ENCODE results near the gene GRB2. TPM values are rescaled to one million over a fixed set of nuclear protein-coding genes. Genes with fewer than 3 reads are reported as not detected.
A peak's percentile ranks its signal among the peaks of the same experiment; 100 is the strongest.

GRB2 gene
- total RNA-seq, 2 experiments from 2014 or later = 166 to 178 TPM

GRCh38 chr17:75411328-75412067 is 6.0 kb upstream of the GRB2 start:
- no peak overlapping the region for H3K4me3 Mint-ChIP-seq
- POLR2A ChIA-PET = interaction anchor here (0.6 to 1.5 kb wide), 3 partner anchors 122 to 150 kb away, joined by 4 to 9 read pairs (median 5); partner anchors contain the start of genes GGA3, MRPS7 and SLC25A19
- no peaks in the 10 kb centered on the region for H3K9me3 Mint-ChIP-seq (ENCODE audit: insufficient read depth)
- peak; percentile 40 for ATAC-seq
- peak overlapping the region; percentile 66 for H3K27ac Mint-ChIP-seq
- H3K4me1 Mint-ChIP-seq (ENCODE audit: low read depth) = peaks cover 42% of the 10 kb centered on the region
- no peaks in the 10 kb centered on the region for H3K36me3 Mint-ChIP-seq (ENCODE audit: low read depth)
- DNase-seq = peak; percentile 42
- CTCF ChIA-PET = interaction anchor here (0.9 to 5.0 kb wide), 34 partner anchors 8 to 442 kb away, joined by 3 to 50 read pairs (median 7); partner anchors contain the start of genes GGA3, MIF4GD, MRPS7 and NUP85
- peaks cover 2% of the 10 kb centered on the region for H3K27me3 Mint-ChIP-seq (ENCODE audit: low read depth)

GRCh38 chr17:75410141-75410540 is 4.7 kb upstream of the GRB2 start:
- ATAC-seq (no peak), DNase-seq (no peak)
- POLR2A ChIA-PET = interaction anchor here (0.7 kb wide), 1 partner anchor 9 kb away, joined by 4 read pairs; no protein-coding TSS in a partner anchor
- Mint-ChIP-seq H3K4me1 (ENCODE audit: low read depth) (peaks cover 48% of the 10 kb centered on the region), H3K27ac (peak overlapping the region; percentile 59), H3K27me3 (ENCODE audit: low read depth) (peaks cover 2% of the 10 kb centered on the region), H3K4me3 (no peak overlapping the region), H3K36me3 (ENCODE audit: low read depth) (no peaks in the 10 kb centered on the region), H3K9me3 (ENCODE audit: insufficient read depth) (no peaks in the 10 kb centered on the region)
- CTCF ChIA-PET = interaction anchor here (3.4 to 5.0 kb wide), 2 partner anchors 88 to 139 kb away, joined by 19 to 50 read pairs; partner anchors contain the start of gene MIF4GD

GRCh38 chr17:75407655-75408352 is 2.3 kb upstream of the GRB2 start:
- Mint-ChIP-seq H3K9me3 (ENCODE audit: insufficient read depth) (no peaks in the 10 kb centered on the region), H3K4me1 (ENCODE audit: low read depth) (peaks cover 53% of the 10 kb centered on the region), H3K27me3 (ENCODE audit: low read depth) (no peaks in the 10 kb centered on the region), H3K36me3 (ENCODE audit: low read depth) (peaks cover 9% of the 10 kb centered on the region), H3K4me3 (no peak overlapping the region), H3K27ac (no peak overlapping the region)
- no peak for DNase-seq
- no peak for ATAC-seq
- CTCF ChIA-PET = interaction anchor here (0.9 to 3.6 kb wide), 3 partner anchors 85 to 137 kb away, joined by 4 to 21 read pairs (median 19); partner anchors contain the start of genes MIF4GD and TSEN54
- POLR2A ChIA-PET = no interaction called here

- H3K27me3 Mint-ChIP-seq (ENCODE audit: low read depth) = no peaks in the 10 kb centered on the region
- no peak for ATAC-seq
- peak overlapping the region; percentile 97 for H3K4me3 Mint-ChIP-seq
- ChIA-PET POLR2A (interaction anchor here (0.6 to 2.6 kb wide), 17 partner anchors 9 to 144 kb away, joined by 3 to 14 read pairs (median 5); partner anchors contain the start of genes GGA3, MIF4GD, MRPS7 and SLC25A19), CTCF (interaction anchor here (0.7 to 3.6 kb wide), 15 partner anchors 11 to 252 kb away, joined by 3 to 34 read pairs (median 4); partner anchors contain the start of genes JPT1, MIF4GD, SLC25A19 and TSEN54)
- H3K4me1 Mint-ChIP-seq (ENCODE audit: low read depth) = peaks cover 51% of the 10 kb centered on the region
- DNase-seq = peak; percentile 33
- H3K36me3 Mint-ChIP-seq (ENCODE audit: low read depth) = peaks cover 9% of the 10 kb centered on the region
- H3K27ac Mint-ChIP-seq = peak overlapping the region; percentile 95
- no peaks in the 10 kb centered on the region for H3K9me3 Mint-ChIP-seq (ENCODE audit: insufficient read depth)
These were observed 741 bp upstream of the GRB2 start for GRCh38 chr17:75406222-75406615.

GRCh38 chr17:75404731-75405364 is 630 bp downstream of the GRB2 start:
- peak; percentile 50 for ATAC-seq

GRCh38 chr17:75404223-75404730 is 1.2 kb downstream of the GRB2 start:
- Mint-ChIP-seq H3K4me3 (peak overlapping the region; percentile 97), H3K27me3 (ENCODE audit: low read depth) (no peaks in the 10 kb centered on the region), H3K36me3 (ENCODE audit: low read depth) (peaks cover 14% of the 10 kb centered on the region), H3K9me3 (ENCODE audit: insufficient read depth) (no peaks in the 10 kb centered on the region), H3K27ac (peak overlapping the region; percentile 95), H3K4me1 (ENCODE audit: low read depth) (peaks cover 43% of the 10 kb centered on the region)
- ChIA-PET POLR2A (interaction anchor here (0.8 to 2.2 kb wide), 6 partner anchors 58 to 134 kb away, joined by 3 to 14 read pairs (median 4); partner anchors contain the start of gene MIF4GD), CTCF (interaction anchor here (1.0 to 3.4 kb wide), 10 partner anchors 8 to 142 kb away, joined by 4 to 34 read pairs (median 6); partner anchors contain the start of genes MIF4GD and MRPS7)
- ATAC-seq = peak; percentile 24
- peak; percentile 73 for DNase-seq

More at GRCh38 chr17:75404731-75405364, 630 bp downstream of the GRB2 start:
- H3K27me3 Mint-ChIP-seq (ENCODE audit: low read depth) = no peaks in the 10 kb centered on the region
- peak overlapping the region; percentile 97 for H3K4me3 Mint-ChIP-seq
- H3K4me1 Mint-ChIP-seq (ENCODE audit: low read depth) = peaks cover 44% of the 10 kb centered on the region
- peak overlapping the region; percentile 95 for H3K27ac Mint-ChIP-seq
- H3K36me3 Mint-ChIP-seq (ENCODE audit: low read depth) = peaks cover 14% of the 10 kb centered on the region
- no peaks in the 10 kb centered on the region for H3K9me3 Mint-ChIP-seq (ENCODE audit: insufficient read depth)
- DNase-seq = peak; percentile 75
- POLR2A ChIA-PET = interaction anchor here (1.0 to 2.6 kb wide), 12 partner anchors 8 to 135 kb away, joined by 3 to 14 read pairs (median 5); partner anchors contain the start of genes MIF4GD and TSEN54
- CTCF ChIA-PET = interaction anchor here (1.0 to 3.6 kb wide), 12 partner anchors 10 to 349 kb away, joined by 3 to 34 read pairs (median 4); partner anchors contain the start of genes MIF4GD, MRPS7 and SLC25A19

- DNase-seq = no peak
- peaks cover 39% of the 10 kb centered on the region for H3K4me1 Mint-ChIP-seq (ENCODE audit: low read depth)
- ChIA-PET CTCF (interaction anchor here (0.9 to 3.4 kb wide), 6 partner anchors 8 to 114 kb away, joined by 4 to 34 read pairs (median 9); partner anchors contain the start of gene SLC25A19), POLR2A (no interaction called here)
- H3K27me3 Mint-ChIP-seq (ENCODE audit: low read depth) = no peaks in the 10 kb centered on the region
- peak overlapping the region; percentile 78 for H3K27ac Mint-ChIP-seq
- ATAC-seq = no peak
- no peaks in the 10 kb centered on the region for H3K9me3 Mint-ChIP-seq (ENCODE audit: insufficient read depth)
- H3K4me3 Mint-ChIP-seq = peak overlapping the region; percentile 77
- peaks cover 17% of the 10 kb centered on the region for H3K36me3 Mint-ChIP-seq (ENCODE audit: low read depth)
These were observed 2.3 kb downstream of the GRB2 start for GRCh38 chr17:75403131-75403530.

- no peak for DNase-seq
- Mint-ChIP-seq H3K27ac (no peak overlapping the region), H3K4me1 (ENCODE audit: low read depth) (peaks cover 44% of the 10 kb centered on the region), H3K9me3 (ENCODE audit: insufficient read depth) (no peaks in the 10 kb centered on the region), H3K27me3 (ENCODE audit: low read depth) (no peaks in the 10 kb centered on the region), H3K4me3 (no peak overlapping the region), H3K36me3 (ENCODE audit: low read depth) (peaks cover 17% of the 10 kb centered on the region)
- CTCF ChIA-PET = interaction anchor here (0.9 to 3.2 kb wide), 9 partner anchors 10 to 131 kb away, joined by 3 to 23 read pairs (median 4); partner anchors contain the start of genes MIF4GD and SLC25A19
- POLR2A ChIA-PET = interaction anchor here (0.8 to 1.5 kb wide), 3 partner anchors 9 to 141 kb away, joined by 5 to 7 read pairs (median 5); partner anchors contain the start of gene SLC25A19
- no peak for ATAC-seq
These were observed 3.5 kb downstream of the GRB2 start for GRCh38 chr17:75402026-75402425.

- no peak overlapping the region for H3K27ac Mint-ChIP-seq
These were observed 5.0 kb downstream of the GRB2 start for GRCh38 chr17:75400326-75400939.

GRCh38 chr17:75398279-75398678 is 7.2 kb downstream of the GRB2 start:
- Mint-ChIP-seq H3K4me1 (ENCODE audit: low read depth) (peaks cover 62% of the 10 kb centered on the region), H3K4me3 (no peak overlapping the region), H3K36me3 (ENCODE audit: low read depth) (peaks cover 18% of the 10 kb centered on the region), H3K27ac (no peak overlapping the region), H3K9me3 (ENCODE audit: insufficient read depth) (no peaks in the 10 kb centered on the region), H3K27me3 (ENCODE audit: low read depth) (no peaks in the 10 kb centered on the region)
- ATAC-seq (no peak), DNase-seq (no peak)
- CTCF ChIA-PET = interaction anchor here (1.1 to 7.6 kb wide), 4 partner anchors 53 to 128 kb away, joined by 3 to 69 read pairs (median 16); partner anchors contain the start of genes MIF4GD and SLC25A19
- POLR2A ChIA-PET = interaction anchor here (0.9 kb wide), 1 partner anchor 10 kb away, joined by 3 read pairs; no protein-coding TSS in a partner anchor

More at GRCh38 chr17:75400326-75400939, 5.0 kb downstream of the GRB2 start:
- ATAC-seq = no peak
- CTCF ChIA-PET = interaction anchor here (1.2 to 2.6 kb wide), 4 partner anchors 12 to 129 kb away, joined by 3 to 10 read pairs (median 6); partner anchors contain the start of gene MIF4GD
- DNase-seq = no peak
- Mint-ChIP-seq H3K9me3 (ENCODE audit: insufficient read depth) (no peaks in the 10 kb centered on the region), H3K27me3 (ENCODE audit: low read depth) (no peaks in the 10 kb centered on the region), H3K36me3 (ENCODE audit: low read depth) (peaks cover 17% of the 10 kb centered on the region), H3K4me1 (ENCODE audit: low read depth) (peaks cover 50% of the 10 kb centered on the region), H3K4me3 (no peak overlapping the region)
- POLR2A ChIA-PET = interaction anchor here (1.1 kb wide), 1 partner anchor 10 kb away, joined by 4 read pairs; no protein-coding TSS in a partner anchor
